Stimulated activated CD4-positive, alpha-beta T cell treated with anti-CD3 and anti-CD28 coated beads, Interleukin-12 subunit alpha, Interleukin-12 subunit beta, amount 100 ng/mL, for 48 hours (primary cell): ENCODE results near the gene SPATA25.

Source experiments
- DNase-seq, 3 donors: peaks; one replicate each; pipeline ENCODE4 v3.0.0-alpha.2; 2020; ENCODE audit warnings: low read depth in 2 of 3, low spot score in 1 of 3

The SPATA25 gene

DNA sequence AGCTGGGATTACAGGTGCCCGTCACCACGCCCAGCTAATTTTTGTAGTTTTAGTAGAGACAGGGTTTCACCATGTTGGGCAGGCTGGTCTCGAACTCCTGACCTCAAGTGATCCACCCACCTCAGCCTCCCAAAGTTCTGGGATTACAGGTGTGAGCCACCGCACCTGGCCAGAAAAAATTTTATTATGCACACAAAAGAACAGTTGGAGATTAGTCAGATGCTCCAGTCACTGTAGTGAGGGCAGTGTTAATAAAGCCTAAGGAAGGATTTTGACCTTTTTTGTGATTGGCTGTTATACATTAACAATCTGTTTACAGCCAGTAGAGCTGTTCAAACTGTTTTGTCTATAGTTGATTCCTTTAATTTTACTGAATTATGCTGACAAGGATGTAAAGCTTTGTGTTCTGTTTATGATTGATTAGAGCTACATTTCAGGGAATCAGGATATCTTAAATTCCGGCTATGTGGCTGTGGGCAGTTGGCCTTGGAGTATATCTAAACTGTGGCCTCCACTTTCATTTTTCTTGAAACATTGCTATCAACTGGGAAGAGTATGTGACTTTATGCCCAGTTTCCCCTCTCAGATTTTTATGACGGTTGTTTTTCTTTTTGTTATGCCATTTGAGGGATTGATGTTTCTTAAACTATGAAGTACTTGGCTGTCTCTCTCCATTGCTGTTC is 20.1 kb downstream of the SPATA25 start:
- DNase-seq = no peak

DNA sequence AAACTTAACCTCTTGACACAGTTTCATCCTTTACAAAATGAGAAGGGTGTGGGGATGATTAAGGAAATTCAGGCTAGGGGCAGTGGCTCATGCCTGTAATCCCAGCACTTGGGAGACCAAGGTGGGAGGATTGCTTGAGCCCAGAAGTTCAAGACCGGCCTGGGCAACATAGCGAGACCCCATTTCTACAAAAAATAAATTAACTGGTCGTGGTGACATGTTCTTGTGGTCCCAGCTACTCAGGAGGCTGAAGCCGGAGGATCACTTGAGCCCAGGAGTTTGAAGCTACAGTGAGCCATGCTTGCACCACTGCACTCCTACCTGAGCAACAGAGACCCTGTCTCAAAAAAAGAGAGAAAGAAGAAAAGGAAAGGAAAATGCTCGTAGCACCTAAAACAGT is 21.0 kb downstream of the SPATA25 start:
- no peak for DNase-seq

- DNase-seq = no peak
These were observed 23.6 kb downstream of the SPATA25 start for GRCh38 chr20:45863543-45864470.

GRCh38 chr20:45861221-45862075 is 26.0 kb downstream of the SPATA25 start:
- DNase-seq = no peak

DNA sequence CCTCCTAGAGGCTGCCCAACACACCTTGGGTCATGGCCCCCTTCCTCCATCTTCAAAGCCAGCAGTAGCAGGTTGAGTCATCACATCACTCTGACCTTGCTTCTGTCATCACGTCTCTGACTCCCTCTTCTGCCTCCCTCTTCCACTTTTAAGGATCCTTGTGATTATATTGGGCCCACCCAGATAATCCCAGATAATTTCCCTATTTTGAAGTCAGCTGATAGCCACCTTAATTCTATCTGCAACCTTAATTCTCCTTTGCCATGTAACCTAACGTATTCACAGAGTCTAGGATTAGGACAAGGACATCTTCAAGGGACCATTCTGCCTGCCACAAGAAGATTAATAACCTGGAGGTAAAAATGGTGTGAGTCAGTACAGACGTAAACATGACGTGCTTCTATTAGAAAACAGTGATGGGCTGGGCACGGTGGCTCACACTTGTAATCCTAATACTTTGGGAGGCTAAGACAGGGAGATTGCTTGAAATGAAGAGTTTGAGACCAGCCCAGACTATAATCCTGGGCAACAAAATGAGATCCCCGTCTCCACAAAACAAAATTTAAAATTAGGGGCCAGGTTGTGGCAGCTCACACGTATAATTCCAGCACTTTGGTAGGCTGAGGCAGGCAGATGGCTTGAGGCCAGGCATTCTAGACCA is 26.7 kb downstream of the SPATA25 start:
- no peak for DNase-seq

DNA sequence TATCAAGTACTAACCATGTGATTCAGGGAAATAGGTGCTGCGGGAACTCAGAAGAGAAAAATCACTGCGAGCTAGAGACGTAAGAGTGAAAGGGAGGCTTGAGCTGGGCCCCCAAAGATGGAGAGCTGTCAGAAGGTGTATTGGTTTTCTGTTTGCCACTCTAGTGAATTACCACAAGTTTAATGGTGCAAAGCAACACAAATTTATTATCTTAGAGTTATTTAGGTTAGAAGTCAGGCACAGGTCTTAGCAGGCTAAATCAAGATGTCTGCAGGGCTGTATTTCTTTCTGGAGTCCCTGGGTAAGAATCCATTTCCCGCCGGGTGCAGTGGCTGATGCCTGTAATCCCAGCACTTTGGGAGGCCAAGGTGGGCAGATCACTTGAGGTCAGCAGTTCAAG is 27.5 kb downstream of the SPATA25 start:
- DNase-seq = no peak

- DNase-seq = peak; percentile 26 to 42 (median 35)
These were observed 29.6 kb downstream of the SPATA25 start for GRCh38 chr20:45857882-45858216.

DNA sequence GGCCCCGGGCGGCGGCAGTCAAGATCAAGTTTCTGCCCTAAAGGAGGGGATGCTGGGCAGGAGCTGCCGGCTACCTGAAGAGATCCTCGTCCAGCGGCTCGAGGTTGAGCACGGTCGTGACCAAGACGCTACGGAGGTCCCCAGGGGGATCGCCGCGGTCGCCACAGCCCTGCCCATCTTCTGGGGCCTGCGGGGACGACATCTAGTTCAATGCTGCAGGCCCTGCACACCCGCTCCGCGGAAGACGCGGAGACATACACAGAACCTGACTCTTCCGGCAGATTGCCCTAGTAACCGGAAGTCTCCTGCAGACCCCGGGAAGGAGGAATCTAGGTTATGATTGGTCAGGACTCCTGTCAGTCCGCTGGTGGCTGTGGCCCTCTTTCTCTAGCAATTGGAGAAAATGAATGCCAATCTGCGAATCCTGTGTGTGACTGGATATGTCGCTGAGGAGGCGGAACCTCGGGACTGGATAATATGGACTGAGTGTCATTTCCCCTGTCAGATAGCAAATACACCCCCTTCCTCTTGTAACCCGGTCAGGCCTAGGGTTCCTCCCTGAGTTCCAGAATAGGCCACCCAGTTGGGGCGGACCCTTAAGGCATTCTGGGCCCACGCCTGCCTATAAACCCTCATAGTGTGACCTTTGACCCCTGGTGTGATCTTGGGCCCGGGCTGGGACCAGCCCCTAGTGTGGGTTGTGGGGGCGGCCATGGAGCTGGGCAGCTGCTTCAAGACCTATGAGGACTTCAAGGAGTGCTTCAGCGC is 30.1 kb downstream of the SPATA25 start, which contains the start of the genes ACOT8 and ZSWIM3:
ACOT8 (minus strand) TSS at position 279 of the 768 bp plus-strand sequence; CDS start at position 202, 77 bp downstream.
ZSWIM3 (plus strand) TSS at position 501 of the 768 bp plus-strand sequence; CDS start at position 713, 212 bp downstream.
- DNase-seq = peak; percentile 87 to 99 (median 91)

- DNase-seq = no peak
These were observed 33.9 kb downstream of the SPATA25 start for GRCh38 chr20:45853484-45853883.

DNA sequence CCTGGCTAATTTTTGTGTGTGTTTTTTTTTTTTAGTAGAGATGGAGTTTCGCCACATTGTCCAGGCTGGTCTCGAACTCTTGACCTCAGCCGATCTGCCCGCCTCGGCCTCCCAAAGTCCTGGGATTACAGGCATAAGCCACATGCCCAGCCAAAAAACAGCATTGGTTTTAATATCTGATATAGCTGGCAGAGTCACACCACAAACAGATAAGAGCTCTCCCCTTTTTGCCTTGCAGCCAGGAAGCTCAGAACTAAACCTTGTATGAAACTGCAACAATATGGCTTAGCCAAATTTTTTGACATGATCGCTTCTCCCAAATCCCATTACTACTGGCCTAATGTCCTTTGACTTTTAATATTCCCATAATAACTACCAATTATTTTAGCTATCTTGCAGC is 35.1 kb downstream of the SPATA25 start:
- DNase-seq = no peak

DNA sequence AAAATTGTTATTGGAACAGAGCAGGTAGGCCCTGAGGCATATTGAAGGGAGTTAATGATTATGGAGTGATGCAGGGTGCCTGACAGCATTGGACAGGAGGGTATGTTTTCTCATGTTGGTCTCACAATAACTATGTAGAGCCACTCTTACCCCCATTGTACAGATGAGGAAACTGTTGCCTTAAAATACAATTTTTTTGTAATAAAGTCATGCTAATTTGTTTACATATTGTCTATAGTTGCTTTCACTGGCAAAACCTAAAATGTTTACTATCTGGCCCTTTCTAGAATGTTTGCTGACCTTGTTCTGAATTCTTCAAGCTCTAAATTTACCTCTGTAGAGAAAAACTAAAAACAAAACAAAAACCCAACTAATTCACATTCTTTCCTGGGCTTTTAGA is 35.9 kb downstream of the SPATA25 start:
- no peak for DNase-seq

DNA sequence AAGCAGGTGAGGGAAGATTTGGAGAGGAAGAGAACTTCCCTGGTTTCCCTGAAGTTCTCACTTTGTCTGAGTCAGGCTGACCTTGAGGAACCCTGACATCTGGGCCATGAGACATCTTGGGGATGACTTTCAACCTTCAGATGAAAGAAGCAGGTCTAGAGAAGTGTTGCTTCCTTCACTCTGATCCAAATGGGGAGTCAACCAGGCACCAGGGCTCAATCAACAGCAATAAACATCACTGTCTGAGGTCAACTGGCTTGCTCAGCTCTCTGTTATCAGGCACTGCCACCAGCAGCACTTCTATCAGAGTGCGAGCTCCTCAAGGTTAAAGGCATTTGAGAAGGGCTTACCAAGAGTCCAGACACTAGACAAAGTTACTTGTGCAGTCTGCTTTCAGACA is 36.5 kb downstream of the SPATA25 start:
- DNase-seq = no peak

DNA sequence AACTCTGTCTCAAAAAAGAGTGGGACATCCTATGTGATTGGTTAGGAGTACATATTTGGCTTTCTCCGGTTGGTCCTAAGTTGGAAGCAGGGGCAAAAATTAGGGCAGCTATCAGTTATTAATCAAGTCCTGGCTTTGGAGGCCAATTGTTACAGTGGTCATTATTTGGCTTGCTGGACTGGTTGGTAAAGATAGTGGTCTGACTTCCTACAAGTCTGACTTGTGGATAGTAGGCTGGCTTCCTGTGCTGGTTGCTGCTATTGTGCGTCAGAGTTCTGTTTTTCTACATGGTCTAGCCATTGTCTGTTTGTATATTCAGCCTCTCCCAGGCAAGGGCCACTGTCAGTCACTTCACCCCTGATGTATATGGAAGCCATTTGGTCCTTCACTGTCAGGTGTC is 37.2 kb downstream of the SPATA25 start:
- no peak for DNase-seq

DNA sequence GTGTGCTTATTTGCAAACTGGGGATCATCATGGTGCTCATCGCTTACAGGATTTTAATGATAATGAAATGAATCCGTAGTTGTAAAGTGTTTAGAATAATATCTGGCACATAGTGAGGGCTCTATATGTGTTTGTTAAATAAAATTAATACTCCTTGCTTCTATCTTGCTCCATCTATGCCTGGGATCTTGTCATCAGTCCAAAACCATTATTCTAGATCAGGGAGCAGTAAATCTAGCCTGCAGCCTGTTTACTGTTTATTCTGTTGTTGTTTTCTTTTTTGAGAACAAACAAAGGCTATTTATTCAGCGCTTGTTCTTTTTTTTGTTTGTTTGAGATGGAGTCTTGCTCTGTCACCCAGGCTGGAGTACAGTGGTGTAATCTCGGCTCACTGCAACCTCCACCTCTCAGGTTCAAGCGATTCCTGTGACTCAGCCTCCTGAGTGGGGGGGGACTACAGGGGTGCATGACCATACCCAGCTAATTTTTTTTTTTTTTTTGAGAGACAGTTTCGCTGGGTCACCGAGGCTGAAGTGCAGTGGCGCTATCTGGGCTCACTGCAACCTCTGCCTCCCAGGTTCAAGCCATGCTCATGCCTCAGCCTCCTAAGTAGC is 38.3 kb downstream of the SPATA25 start:
- DNase-seq = no peak

DNA sequence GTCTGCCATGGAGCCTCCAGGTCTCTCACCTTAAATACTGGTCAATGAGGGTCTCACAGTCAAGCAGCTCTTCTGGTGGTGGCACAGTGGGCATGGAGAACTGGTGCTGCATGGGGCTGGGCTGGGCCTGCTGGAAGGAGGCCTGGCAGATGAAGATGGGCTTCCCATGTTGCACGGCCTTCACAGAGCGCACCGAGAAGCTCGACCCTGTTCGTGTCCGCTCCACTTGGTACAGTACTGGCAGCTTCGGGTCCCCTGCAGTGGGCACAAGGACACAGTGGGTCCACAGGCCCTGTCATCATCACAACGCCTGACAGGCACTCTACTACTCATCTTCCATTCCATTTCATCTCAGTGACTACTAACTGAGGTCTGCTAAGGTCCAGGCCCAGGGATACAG is 39.0 kb downstream of the SPATA25 start:
- DNase-seq = no peak

GRCh38 chr20:45845452-45845851 is 42.0 kb downstream of the SPATA25 start:
- no peak for DNase-seq

GRCh38 chr20:45843506-45843905 is 43.9 kb downstream of the SPATA25 start:
- no peak for DNase-seq

DNA sequence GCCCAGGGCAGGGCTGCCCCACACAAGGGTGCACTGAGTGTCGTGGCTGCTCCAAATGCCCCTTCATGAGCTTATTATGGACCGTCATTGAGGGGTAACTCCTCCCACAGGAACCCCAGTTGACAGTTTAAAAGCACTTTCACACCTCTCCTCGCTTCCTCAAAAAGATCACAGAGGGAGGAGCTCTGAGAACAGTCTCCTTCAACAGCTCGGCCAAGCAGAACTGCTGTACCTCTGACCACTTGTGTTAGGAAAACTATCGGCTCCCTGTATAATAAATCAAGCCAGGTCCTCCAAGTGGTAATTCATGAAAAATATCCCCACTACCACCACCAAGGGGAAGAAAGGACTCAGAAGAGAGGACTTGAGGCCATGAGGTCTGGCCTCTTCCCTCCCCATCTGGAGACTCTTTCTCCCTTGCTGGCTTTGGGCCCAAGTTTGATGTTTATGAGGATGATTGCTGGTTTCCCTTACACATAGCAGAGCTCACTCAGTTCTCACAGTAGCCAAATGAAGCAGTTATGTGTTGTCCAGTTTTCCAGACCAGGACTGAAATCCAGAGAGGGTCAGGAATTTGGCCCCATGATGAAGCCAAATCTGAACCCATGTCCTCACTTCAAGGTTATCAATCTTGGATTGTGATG is 45.1 kb downstream of the SPATA25 start:
- no peak for DNase-seq
